ENCODE data around the gene ZNF674.

Gene ZNF674

GRCh38 chrX:46545111-46546005 lies at the start of gene ZNF674:
ZNF674 (minus strand) TSS chrX:46545421; CDS start chrX:46542087, 3,334 bp downstream.
- TF ChIP-seq, protein P1, sequence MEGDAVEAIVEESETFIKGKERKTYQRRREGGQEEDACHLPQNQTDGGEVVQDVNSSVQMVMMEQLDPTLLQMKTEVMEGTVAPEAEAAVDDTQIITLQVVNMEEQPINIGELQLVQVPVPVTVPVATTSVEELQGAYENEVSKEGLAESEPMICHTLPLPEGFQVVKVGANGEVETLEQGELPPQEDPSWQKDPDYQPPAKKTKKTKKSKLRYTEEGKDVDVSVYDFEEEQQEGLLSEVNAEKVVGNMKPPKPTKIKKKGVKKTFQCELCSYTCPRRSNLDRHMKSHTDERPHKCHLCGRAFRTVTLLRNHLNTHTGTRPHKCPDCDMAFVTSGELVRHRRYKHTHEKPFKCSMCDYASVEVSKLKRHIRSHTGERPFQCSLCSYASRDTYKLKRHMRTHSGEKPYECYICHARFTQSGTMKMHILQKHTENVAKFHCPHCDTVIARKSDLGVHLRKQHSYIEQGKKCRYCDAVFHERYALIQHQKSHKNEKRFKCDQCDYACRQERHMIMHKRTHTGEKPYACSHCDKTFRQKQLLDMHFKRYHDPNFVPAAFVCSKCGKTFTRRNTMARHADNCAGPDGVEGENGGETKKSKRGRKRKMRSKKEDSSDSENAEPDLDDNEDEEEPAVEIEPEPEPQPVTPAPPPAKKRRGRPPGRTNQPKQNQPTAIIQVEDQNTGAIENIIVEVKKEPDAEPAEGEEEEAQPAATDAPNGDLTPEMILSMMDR (conservative IDR thresholded peaks at IDR 0.05; ENCODE audit: low read depth, low read length), result peak; percentile 52
- peaks cover 31% of the 10 kb centered on the region for H3K79me2 ChIP-seq (ENCODE audit: insufficient read depth, low read depth)

GRCh38 chrX:46589977-46590723 lies 44.9 kb upstream of the ZNF674 start:
- Histone ChIP-seq H3K27ac (no peak overlapping the region), H3K4me3 (IDR thresholded peaks at IDR 0.05; ENCODE audit: insufficient read depth, low read depth, low read length) (no peak overlapping the region), H3K27me3 (ENCODE audit: insufficient read depth, low read depth) (no peaks in the 10 kb centered on the region), H3K4me2 (no peak overlapping the region), H3K36me3 (ENCODE audit: insufficient read depth) (no peaks in the 10 kb centered on the region), H3K4me1 (ENCODE audit: low read depth, poor library complexity, severe bottlenecking) (no peaks in the 10 kb centered on the region), H2AFZ (ENCODE audit: low read depth) (no peak overlapping the region), H3K9ac (no peak overlapping the region), H4K20me1 (ENCODE audit: insufficient read depth) (no peaks in the 10 kb centered on the region), H3K79me2 (ENCODE audit: insufficient read depth, low read depth) (no peaks in the 10 kb centered on the region)
- TF ChIP-seq, protein P1 (conservative IDR thresholded peaks at IDR 0.05; ENCODE audit: low read depth, low read length), result no peak

More at GRCh38 chrX:46545111-46546005, at the start of gene ZNF674:
- Histone ChIP-seq H3K27ac (peak within 1 kb of the TSS; percentile 75), H3K27me3 (ENCODE audit: insufficient read depth, low read depth) (no peaks in the 10 kb centered on the region), H3K4me3 (IDR thresholded peaks at IDR 0.05; ENCODE audit: insufficient read depth, low read depth, low read length) (no peak within 1 kb of the TSS), H3K4me1 (ENCODE audit: low read depth, poor library complexity, severe bottlenecking) (peaks cover 11% of the 10 kb centered on the region), H4K20me1 (ENCODE audit: insufficient read depth) (no peaks in the 10 kb centered on the region), H3K36me3 (ENCODE audit: insufficient read depth) (no peaks in the 10 kb centered on the region), H3K9ac (peak within 1 kb of the TSS; percentile 95), H3K4me2 (peak within 1 kb of the TSS; percentile 98), H2AFZ (ENCODE audit: low read depth) (peak within 1 kb of the TSS; percentile 76)

GRCh38 chrX:46588263-46588662 lies 43.0 kb upstream of the ZNF674 start:
- Histone ChIP-seq H3K27ac (no peak overlapping the region), H3K27me3 (ENCODE audit: insufficient read depth, low read depth) (no peaks in the 10 kb centered on the region), H3K79me2 (ENCODE audit: insufficient read depth, low read depth) (no peaks in the 10 kb centered on the region), H2AFZ (ENCODE audit: low read depth) (no peak overlapping the region), H3K9ac (no peak overlapping the region), H3K4me3 (IDR thresholded peaks at IDR 0.05; ENCODE audit: insufficient read depth, low read depth, low read length) (no peak overlapping the region), H3K4me1 (ENCODE audit: low read depth, poor library complexity, severe bottlenecking) (no peaks in the 10 kb centered on the region), H3K36me3 (ENCODE audit: insufficient read depth) (no peaks in the 10 kb centered on the region), H3K4me2 (no peak overlapping the region), H4K20me1 (ENCODE audit: insufficient read depth) (no peaks in the 10 kb centered on the region)
- TF ChIP-seq, protein P1 (conservative IDR thresholded peaks at IDR 0.05; ENCODE audit: low read depth, low read length), result no peak

GRCh38 chrX:46587753-46588171 lies 42.5 kb upstream of the ZNF674 start:
- Histone ChIP-seq H4K20me1 (ENCODE audit: insufficient read depth) (no peaks in the 10 kb centered on the region), H3K4me1 (ENCODE audit: low read depth, poor library complexity, severe bottlenecking) (no peaks in the 10 kb centered on the region), H3K79me2 (ENCODE audit: insufficient read depth, low read depth) (no peaks in the 10 kb centered on the region), H3K4me3 (IDR thresholded peaks at IDR 0.05; ENCODE audit: insufficient read depth, low read depth, low read length) (no peak overlapping the region), H2AFZ (ENCODE audit: low read depth) (no peak overlapping the region), H3K27ac (no peak overlapping the region), H3K4me2 (no peak overlapping the region), H3K27me3 (ENCODE audit: insufficient read depth, low read depth) (no peaks in the 10 kb centered on the region), H3K36me3 (ENCODE audit: insufficient read depth) (no peaks in the 10 kb centered on the region), H3K9ac (no peak overlapping the region)
- TF ChIP-seq, protein P1 (conservative IDR thresholded peaks at IDR 0.05; ENCODE audit: low read depth, low read length), result no peak

Measured in KMS-11 (cell line).